HL-60 (cell line): ENCODE data around the gene SPHK1.
A peak's percentile ranks its signal among the peaks of the same experiment; 100 is the strongest.

ENCODE experiments used
- DNase-seq, 2 experiments: peaks; one replicate each; pipeline ENCODE4 v3.0.0-alpha.2; 2010 to 2020; ENCODE audit warnings: low read depth in 1 of 2, low spot score in 1 of 2
- H3K27ac ChIP-seq: fragments of 250-450 bp; sonication (Bioruptor Pico); replicated peaks from 2 replicates; pipeline ENCODE4 v1.5.1; 2020; ENCODE audit warnings: mild to moderate bottlenecking, moderate library complexity
- H3K27me3 ChIP-seq: fragments of 250-450 bp; sonication (Bioruptor Pico); 2 replicates; pipeline ENCODE4 v1.5.1; 2021; ENCODE audit warnings: mild to moderate bottlenecking, moderate library complexity; ENCODE audit not compliant: insufficient read depth, poor library complexity, severe bottlenecking
- H3K4me3 ChIP-seq: replicated peaks from 2 replicates; pipeline ENCODE4 v1.5.1; 2011; ENCODE audit warnings: mild to moderate bottlenecking, control low read depth, low read length; ENCODE audit not compliant: insufficient read depth
- CTCF ChIP-seq: IDR thresholded peaks from one replicate; pipeline ENCODE4 v1.5.1; 2011; ENCODE audit warnings: low read length, control low read depth, inconsistent platforms; ENCODE audit not compliant: insufficient read depth
- GABPA ChIP-seq: IDR thresholded peaks from 2 replicates; pipeline ENCODE4 v1.6.1; 2012; ENCODE audit warnings: low read depth
- POLR2AphosphoS5 ChIP-seq: IDR thresholded peaks from 2 replicates; pipeline ENCODE4 v1.6.1; 2012; ENCODE audit warnings: low read depth
- REST ChIP-seq: IDR thresholded peaks from 2 replicates; pipeline ENCODE4 v1.6.1; 2012; ENCODE audit warnings: low read depth; ENCODE audit not compliant: insufficient replicate concordance
- SPI1 ChIP-seq: IDR thresholded peaks from 2 replicates; pipeline ENCODE4 v1.6.1; 2012; ENCODE audit warnings: low read depth, mild to moderate bottlenecking, borderline replicate concordance

SPHK1 gene

DNA sequence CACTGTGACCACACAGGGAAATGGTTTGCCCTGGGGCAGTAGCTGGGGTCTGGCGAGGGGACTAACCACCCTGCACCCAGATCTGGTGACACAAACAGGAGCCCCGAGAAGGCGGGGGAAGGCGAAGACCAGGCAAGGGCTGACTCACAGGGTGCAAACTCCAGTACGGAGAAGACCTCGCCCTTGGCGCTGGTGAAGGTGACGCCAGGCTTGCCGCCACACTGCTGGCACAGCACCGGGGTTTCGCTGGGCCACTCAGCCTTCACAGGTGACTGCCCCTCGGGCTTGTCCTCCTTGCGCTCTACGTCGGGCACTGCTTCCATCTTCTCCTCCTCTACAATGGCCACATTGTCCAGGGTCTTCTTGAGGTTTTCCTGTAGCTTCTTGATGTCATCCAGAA, 11.6 kb downstream of the SPHK1 start:
- TF ChIP-seq POLR2AphosphoS5: no peak
- TF ChIP-seq CTCF: no peak
- no peak for TF ChIP-seq SPI1
- TF ChIP-seq GABPA: no peak
- no peak for TF ChIP-seq REST
- no peak for DNase-seq
- no peak overlapping the region for H3K4me3 ChIP-seq

DNA sequence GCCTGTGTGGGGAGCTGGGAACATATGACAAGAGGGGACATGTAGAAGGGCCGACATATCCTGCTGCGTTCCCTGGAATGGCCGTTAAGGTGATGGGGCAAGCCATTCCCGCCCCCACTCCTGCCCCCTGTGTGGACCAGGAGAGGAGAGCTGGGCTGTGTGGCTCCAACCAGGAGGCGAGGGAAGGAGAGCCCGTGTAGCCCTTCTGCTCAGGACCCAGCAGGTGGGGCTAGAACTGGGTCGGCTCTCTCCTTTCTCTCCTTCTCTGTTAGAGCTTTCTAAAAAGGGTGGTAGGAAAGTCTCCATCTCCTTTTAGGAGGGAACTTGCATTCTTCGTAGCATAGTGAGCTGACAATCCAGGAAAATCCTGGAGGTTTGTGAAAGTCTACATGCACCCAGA, 12.8 kb downstream of the SPHK1 start:
- no peak for DNase-seq
- no peaks in the 10 kb centered on the region for H3K27me3 ChIP-seq
- H3K27ac ChIP-seq: no peak overlapping the region
- no peak overlapping the region for H3K4me3 ChIP-seq
- TF ChIP-seq POLR2AphosphoS5 (no peak), REST (no peak), SPI1 (no peak), CTCF (no peak), GABPA (no peak)

More for the DNA sequence above, 11.6 kb downstream of the SPHK1 start:
- Histone ChIP-seq H3K27ac (no peak overlapping the region), H3K27me3 (no peaks in the 10 kb centered on the region)

DNA sequence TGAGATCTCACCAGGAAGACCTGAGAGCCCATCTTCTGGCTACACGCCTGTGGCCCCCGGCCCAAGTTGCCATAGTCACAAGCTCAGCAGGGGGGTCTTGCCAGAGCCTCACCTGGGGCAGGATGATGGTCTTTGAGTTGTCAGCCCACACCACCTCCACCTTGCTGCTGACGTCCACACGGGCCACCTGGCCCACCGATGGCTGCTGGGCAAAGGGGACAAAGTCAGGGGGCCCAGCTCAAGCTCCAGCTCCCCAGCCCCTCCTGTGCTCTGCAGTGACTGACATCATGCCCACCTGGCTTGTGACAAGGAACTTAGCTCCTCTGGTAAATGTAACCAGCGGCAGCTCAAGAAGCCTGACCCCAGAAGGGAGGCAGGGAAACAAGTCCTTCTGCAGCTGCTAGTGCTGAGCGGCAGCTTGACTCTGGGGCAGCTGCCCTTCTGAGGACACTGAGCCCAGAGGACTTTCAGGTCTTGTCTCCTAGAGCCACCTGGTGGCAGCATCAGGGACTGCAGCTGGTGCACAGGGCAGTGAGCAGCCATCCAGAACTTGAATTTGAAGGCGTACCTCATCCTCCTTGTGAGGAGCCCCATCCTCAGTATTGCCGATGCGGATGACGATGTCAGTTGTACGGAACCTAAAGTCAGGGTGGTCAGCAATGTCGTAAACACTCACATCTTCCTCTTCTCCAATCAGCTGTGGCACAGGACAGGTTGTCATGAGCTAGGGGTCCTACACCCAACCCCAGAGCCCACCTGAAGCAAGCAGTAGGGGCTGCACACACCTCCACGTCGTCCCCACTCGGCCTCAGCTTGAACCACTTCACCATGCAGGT, 13.5 kb downstream of the SPHK1 start:
- Histone ChIP-seq H3K27me3 (no peaks in the 10 kb centered on the region), H3K4me3 (no peak overlapping the region), H3K27ac (no peak overlapping the region)
- TF ChIP-seq CTCF (peak; percentile 98), REST (no peak), SPI1 (no peak), POLR2AphosphoS5 (no peak)
- DNase-seq: peak; percentile 57 to 87
